Measurements from ENCODE around the gene RBKS. TPM values are rescaled to one million over a fixed set of nuclear protein-coding genes. Genes with fewer than 3 reads are reported as not detected.

Gene RBKS
- total and polyA plus RNA-seq, 2 of the 13 experiments (the other 11 are each of a cell fraction or from before 2014, with no cell fraction given), result 7.7 to 8.3 TPM

- TF ChIP-seq, protein P1, sequence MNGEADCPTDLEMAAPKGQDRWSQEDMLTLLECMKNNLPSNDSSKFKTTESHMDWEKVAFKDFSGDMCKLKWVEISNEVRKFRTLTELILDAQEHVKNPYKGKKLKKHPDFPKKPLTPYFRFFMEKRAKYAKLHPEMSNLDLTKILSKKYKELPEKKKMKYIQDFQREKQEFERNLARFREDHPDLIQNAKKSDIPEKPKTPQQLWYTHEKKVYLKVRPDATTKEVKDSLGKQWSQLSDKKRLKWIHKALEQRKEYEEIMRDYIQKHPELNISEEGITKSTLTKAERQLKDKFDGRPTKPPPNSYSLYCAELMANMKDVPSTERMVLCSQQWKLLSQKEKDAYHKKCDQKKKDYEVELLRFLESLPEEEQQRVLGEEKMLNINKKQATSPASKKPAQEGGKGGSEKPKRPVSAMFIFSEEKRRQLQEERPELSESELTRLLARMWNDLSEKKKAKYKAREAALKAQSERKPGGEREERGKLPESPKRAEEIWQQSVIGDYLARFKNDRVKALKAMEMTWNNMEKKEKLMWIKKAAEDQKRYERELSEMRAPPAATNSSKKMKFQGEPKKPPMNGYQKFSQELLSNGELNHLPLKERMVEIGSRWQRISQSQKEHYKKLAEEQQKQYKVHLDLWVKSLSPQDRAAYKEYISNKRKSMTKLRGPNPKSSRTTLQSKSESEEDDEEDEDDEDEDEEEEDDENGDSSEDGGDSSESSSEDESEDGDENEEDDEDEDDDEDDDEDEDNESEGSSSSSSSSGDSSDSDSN (CRISPR knock-in tag; IDR thresholded peaks at IDR 0.05), result peak; percentile 87
- TF ChIP-seq TBP (CRISPR knock-in tag; IDR thresholded peaks at IDR 0.05) (0 out of 2 replicates have a peak, but pooled peaks have one; percentile 27), HES4 (CRISPR knock-in tag; IDR thresholded peaks at IDR 0.05; ENCODE audit: borderline replicate concordance) (peak; percentile 73; the same call in 1 of the 2 replicates), ZNF619 (CRISPR knock-in tag; IDR thresholded peaks at IDR 0.05) (peak; percentile 97), ZNF354B (CRISPR knock-in tag; IDR thresholded peaks at IDR 0.05) (peak; percentile 92; the same call in 1 of the 2 replicates), SSRP1 (CRISPR knock-in tag; IDR thresholded peaks at IDR 0.05) (no peak; the same call in 1 of the 2 replicates), FOXO4 (CRISPR knock-in tag; conservative IDR thresholded peaks at IDR 0.05) (no peak), ZNF329 (CRISPR knock-in tag; IDR thresholded peaks at IDR 0.05; ENCODE audit: low read depth) (0 out of 2 replicates have a peak, but pooled peaks have one; percentile 73), ZMAT5 (CRISPR knock-in tag; IDR thresholded peaks at IDR 0.05; ENCODE audit: borderline replicate concordance, low read depth) (no peak), TBX3 (IDR thresholded peaks at IDR 0.05; ENCODE audit: borderline replicate concordance) (peak; percentile 73), ZNF292 (CRISPR knock-in tag; IDR thresholded peaks at IDR 0.05; ENCODE audit: borderline replicate concordance, low read depth) (peak; percentile 82), RXRB (CRISPR knock-in tag; IDR thresholded peaks at IDR 0.05; ENCODE audit: borderline replicate concordance) (peak; percentile 82), ZBTB21 (CRISPR knock-in tag; IDR thresholded peaks at IDR 0.05) (no peak), MEIS2 (CRISPR knock-in tag; IDR thresholded peaks at IDR 0.05) (peak; percentile 70), NR3C1 (CRISPR knock-in tag; IDR thresholded peaks at IDR 0.05) (no peak), ZNF232 (CRISPR knock-in tag; IDR thresholded peaks at IDR 0.05; ENCODE audit: borderline replicate concordance) (peak; percentile 76; the same call in 1 of the 2 replicates), SPEN (CRISPR knock-in tag; IDR thresholded peaks at IDR 0.05; ENCODE audit: low read depth) (peak; percentile 90), ZNF550 (CRISPR knock-in tag; IDR thresholded peaks at IDR 0.05; ENCODE audit: borderline replicate concordance) (peak; percentile 93), ZNF180 (CRISPR knock-in tag; IDR thresholded peaks at IDR 0.05; ENCODE audit: borderline replicate concordance, low read depth) (0 out of 2 replicates have a peak, but pooled peaks have one; percentile 79), ZNF503 (CRISPR knock-in tag; IDR thresholded peaks at IDR 0.05) (peak; percentile 52; the same call in 1 of the 2 replicates), NFATC3 (CRISPR knock-in tag; IDR thresholded peaks at IDR 0.05) (no peak), NFRKB (IDR thresholded peaks at IDR 0.05) (no peak)
- TF ChIP-seq, protein P2, sequence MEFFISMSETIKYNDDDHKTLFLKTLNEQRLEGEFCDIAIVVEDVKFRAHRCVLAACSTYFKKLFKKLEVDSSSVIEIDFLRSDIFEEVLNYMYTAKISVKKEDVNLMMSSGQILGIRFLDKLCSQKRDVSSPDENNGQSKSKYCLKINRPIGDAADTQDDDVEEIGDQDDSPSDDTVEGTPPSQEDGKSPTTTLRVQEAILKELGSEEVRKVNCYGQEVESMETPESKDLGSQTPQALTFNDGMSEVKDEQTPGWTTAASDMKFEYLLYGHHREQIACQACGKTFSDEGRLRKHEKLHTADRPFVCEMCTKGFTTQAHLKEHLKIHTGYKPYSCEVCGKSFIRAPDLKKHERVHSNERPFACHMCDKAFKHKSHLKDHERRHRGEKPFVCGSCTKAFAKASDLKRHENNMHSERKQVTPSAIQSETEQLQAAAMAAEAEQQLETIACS (CRISPR knock-in tag; IDR thresholded peaks at IDR 0.05), result peak; percentile 99
These were observed at the start of gene RBKS, which contains the start of gene BABAM2 (continued) for GRCh38 chr2:27890146-27890923.

Measured in HepG2 (cell line).